ENCODE measurements around the gene P2RY13.

The P2RY13 gene

GRCh38 chr3:151356794-151357462 is 27.6 kb upstream of the P2RY13 start:
- H3K36me3 ChIP-seq (ENCODE audit: insufficient read depth), result no peaks in the 10 kb centered on the region
- H4K20me1 ChIP-seq (ENCODE audit: insufficient read depth), result no peaks in the 10 kb centered on the region
- no peak overlapping the region for H3K9ac ChIP-seq
- H3K27me3 ChIP-seq (ENCODE audit: insufficient read depth, low read depth), result no peaks in the 10 kb centered on the region
- H3K27ac ChIP-seq, result no peak overlapping the region
- no peak for TF ChIP-seq CTCF (conservative IDR thresholded peaks at IDR 0.05; ENCODE audit: low read depth, low read length)
- H3K4me2 ChIP-seq, result no peak overlapping the region
- no peak overlapping the region for H3K4me3 ChIP-seq (IDR thresholded peaks at IDR 0.05; ENCODE audit: insufficient read depth, low read depth, low read length)
- H3K4me1 ChIP-seq (ENCODE audit: low read depth, poor library complexity, severe bottlenecking), result no peaks in the 10 kb centered on the region
- no peak overlapping the region for H2AFZ ChIP-seq (ENCODE audit: low read depth)
- H3K79me2 ChIP-seq (ENCODE audit: insufficient read depth, low read depth), result no peaks in the 10 kb centered on the region

- no peak for TF ChIP-seq CTCF (conservative IDR thresholded peaks at IDR 0.05; ENCODE audit: low read depth, low read length)
- H3K9ac ChIP-seq, result no peak overlapping the region
- no peak overlapping the region for H3K4me3 ChIP-seq (IDR thresholded peaks at IDR 0.05; ENCODE audit: insufficient read depth, low read depth, low read length)
- no peaks in the 10 kb centered on the region for H3K27me3 ChIP-seq (ENCODE audit: insufficient read depth, low read depth)
- H3K4me1 ChIP-seq (ENCODE audit: low read depth, poor library complexity, severe bottlenecking), result peaks cover 6% of the 10 kb centered on the region
- no peak overlapping the region for H3K4me2 ChIP-seq
- H3K36me3 ChIP-seq (ENCODE audit: insufficient read depth), result no peaks in the 10 kb centered on the region
- H3K27ac ChIP-seq, result no peak overlapping the region
- no peaks in the 10 kb centered on the region for H3K79me2 ChIP-seq (ENCODE audit: insufficient read depth, low read depth)
- H2AFZ ChIP-seq (ENCODE audit: low read depth), result no peak overlapping the region
- H4K20me1 ChIP-seq (ENCODE audit: insufficient read depth), result no peaks in the 10 kb centered on the region
These were observed 22.3 kb upstream of the P2RY13 start for GRCh38 chr3:151351648-151352047.

- H4K20me1 ChIP-seq (ENCODE audit: insufficient read depth), result no peaks in the 10 kb centered on the region
- H3K4me2 ChIP-seq, result no peak overlapping the region
- H3K27me3 ChIP-seq (ENCODE audit: insufficient read depth, low read depth), result no peaks in the 10 kb centered on the region
- H3K9ac ChIP-seq, result no peak overlapping the region
- no peaks in the 10 kb centered on the region for H3K36me3 ChIP-seq (ENCODE audit: insufficient read depth)
- H3K4me1 ChIP-seq (ENCODE audit: low read depth, poor library complexity, severe bottlenecking), result peaks cover 6% of the 10 kb centered on the region
- no peak overlapping the region for H2AFZ ChIP-seq (ENCODE audit: low read depth)
- no peak for TF ChIP-seq CTCF (conservative IDR thresholded peaks at IDR 0.05; ENCODE audit: low read depth, low read length)
- H3K4me3 ChIP-seq (IDR thresholded peaks at IDR 0.05; ENCODE audit: insufficient read depth, low read depth, low read length), result no peak overlapping the region
- no peaks in the 10 kb centered on the region for H3K79me2 ChIP-seq (ENCODE audit: insufficient read depth, low read depth)
- H3K27ac ChIP-seq, result no peak overlapping the region
These were observed 21.9 kb upstream of the P2RY13 start for GRCh38 chr3:151351219-151351618.

GRCh38 chr3:151350656-151351055 is 21.3 kb upstream of the P2RY13 start:
- Histone ChIP-seq H2AFZ (ENCODE audit: low read depth) (no peak overlapping the region), H3K4me1 (ENCODE audit: low read depth, poor library complexity, severe bottlenecking) (peaks cover 6% of the 10 kb centered on the region), H4K20me1 (ENCODE audit: insufficient read depth) (no peaks in the 10 kb centered on the region), H3K9ac (no peak overlapping the region), H3K27ac (no peak overlapping the region), H3K4me3 (IDR thresholded peaks at IDR 0.05; ENCODE audit: insufficient read depth, low read depth, low read length) (no peak overlapping the region), H3K4me2 (no peak overlapping the region), H3K27me3 (ENCODE audit: insufficient read depth, low read depth) (no peaks in the 10 kb centered on the region), H3K36me3 (ENCODE audit: insufficient read depth) (no peaks in the 10 kb centered on the region), H3K79me2 (ENCODE audit: insufficient read depth, low read depth) (no peaks in the 10 kb centered on the region)
- TF ChIP-seq CTCF (conservative IDR thresholded peaks at IDR 0.05; ENCODE audit: low read depth, low read length), result no peak

Measured in KMS-11 (cell line).